RKO (cell line): ENCODE results near the gene HP1BP3.

Source experiments
- DNase-seq: peaks from one replicate; pipeline ENCODE4 v3.0.0-alpha.2; 2016; ENCODE audit warnings: low spot score

Gene HP1BP3

DNA sequence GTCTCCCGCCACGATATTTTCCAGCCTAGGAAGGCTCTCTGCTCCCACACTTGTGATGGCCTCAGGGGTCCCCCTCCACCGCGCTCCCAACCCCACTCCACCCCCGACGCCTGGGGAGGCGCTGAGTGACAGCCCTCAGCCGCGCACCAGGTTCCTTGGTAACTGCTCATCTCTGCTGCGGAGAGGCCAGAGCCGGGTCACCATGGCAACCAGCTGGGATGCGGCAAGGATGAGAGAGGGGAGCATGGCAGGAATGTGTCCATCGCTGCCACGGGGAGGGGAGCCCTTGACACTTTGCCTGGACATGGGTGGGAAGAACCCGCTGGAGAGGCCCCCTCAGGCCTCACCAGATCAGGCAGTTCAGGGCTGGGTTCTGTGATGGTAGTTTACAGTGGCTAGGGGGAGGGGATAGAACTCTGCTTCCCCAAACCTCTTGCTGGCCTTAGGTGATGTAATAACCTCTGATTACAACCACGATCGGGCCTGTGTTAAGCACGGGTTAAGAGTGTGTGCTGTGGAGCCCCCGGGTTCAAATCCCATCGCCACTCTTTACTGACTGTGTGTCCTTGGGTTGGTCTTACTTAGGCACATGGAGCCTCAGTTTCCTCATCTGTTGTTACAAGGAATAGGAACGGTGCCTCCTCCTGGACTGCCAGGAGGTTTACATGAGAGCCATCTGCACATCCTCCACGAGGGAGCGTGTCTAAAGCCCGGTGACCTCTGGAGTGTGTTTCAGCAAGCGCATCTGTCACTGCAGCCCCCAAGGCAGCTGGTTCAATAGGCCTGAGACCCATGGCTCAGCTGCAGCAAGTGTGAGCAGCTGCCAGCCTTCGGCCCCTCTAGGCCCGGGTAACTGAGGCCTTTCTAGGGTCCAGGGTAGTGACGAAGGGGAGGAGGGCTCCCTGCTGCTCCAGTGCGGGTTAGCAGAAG is 75.6 kb downstream of the HP1BP3 start:
- DNase-seq, result no peak

DNA sequence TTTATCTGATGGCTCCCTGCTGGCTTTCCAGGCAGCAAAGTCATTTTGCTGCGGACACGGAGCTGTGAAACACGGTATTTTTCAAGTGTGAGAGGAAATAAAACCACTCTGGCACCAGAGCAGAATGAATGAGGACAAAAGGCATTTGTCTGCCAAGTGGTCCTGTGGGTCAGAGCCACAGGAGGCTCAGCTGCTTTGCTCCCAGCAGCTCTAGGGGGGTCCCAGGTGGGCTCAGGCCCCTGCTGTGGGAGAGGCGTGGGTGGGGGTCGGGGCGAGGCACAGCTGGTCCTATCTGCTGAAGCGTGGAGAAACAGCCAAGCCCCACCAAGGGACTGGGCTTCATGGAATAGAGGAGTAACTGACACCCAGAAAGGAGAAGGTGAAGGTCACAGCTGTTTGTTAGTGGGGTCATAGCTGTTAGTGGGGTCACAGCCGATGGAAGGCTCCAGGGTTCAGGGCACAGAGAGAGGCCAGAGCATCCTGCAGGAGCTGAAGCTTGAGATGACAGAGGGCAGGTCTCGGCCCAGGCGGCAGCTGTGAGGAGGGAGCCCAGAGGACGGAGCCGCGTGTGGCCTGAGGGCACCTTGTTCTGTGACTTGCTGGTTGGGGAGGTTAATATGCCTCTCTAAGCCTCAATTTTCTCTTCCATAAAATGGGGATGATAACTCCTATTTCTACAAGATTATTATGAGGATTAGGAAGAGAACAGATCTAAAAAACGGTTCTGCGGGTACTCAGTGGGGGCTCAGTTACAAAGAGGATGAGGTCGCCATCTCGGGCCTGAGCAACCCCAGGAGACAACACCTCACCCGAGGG is 76.4 kb downstream of the HP1BP3 start:
- DNase-seq, result no peak

- DNase-seq, result no peak
Observed at GRCh38 chr1:20709868-20710267, 77.2 kb downstream of the HP1BP3 start.

GRCh38 chr1:20708891-20709290 is 78.2 kb downstream of the HP1BP3 start:
- no peak for DNase-seq

GRCh38 chr1:20708057-20708456 is 79.0 kb downstream of the HP1BP3 start:
- no peak for DNase-seq

- no peak for DNase-seq
Observed at GRCh38 chr1:20706841-20707240, 80.3 kb downstream of the HP1BP3 start.

- no peak for DNase-seq
Observed at GRCh38 chr1:20705203-20705755, 81.8 kb downstream of the HP1BP3 start.

DNA sequence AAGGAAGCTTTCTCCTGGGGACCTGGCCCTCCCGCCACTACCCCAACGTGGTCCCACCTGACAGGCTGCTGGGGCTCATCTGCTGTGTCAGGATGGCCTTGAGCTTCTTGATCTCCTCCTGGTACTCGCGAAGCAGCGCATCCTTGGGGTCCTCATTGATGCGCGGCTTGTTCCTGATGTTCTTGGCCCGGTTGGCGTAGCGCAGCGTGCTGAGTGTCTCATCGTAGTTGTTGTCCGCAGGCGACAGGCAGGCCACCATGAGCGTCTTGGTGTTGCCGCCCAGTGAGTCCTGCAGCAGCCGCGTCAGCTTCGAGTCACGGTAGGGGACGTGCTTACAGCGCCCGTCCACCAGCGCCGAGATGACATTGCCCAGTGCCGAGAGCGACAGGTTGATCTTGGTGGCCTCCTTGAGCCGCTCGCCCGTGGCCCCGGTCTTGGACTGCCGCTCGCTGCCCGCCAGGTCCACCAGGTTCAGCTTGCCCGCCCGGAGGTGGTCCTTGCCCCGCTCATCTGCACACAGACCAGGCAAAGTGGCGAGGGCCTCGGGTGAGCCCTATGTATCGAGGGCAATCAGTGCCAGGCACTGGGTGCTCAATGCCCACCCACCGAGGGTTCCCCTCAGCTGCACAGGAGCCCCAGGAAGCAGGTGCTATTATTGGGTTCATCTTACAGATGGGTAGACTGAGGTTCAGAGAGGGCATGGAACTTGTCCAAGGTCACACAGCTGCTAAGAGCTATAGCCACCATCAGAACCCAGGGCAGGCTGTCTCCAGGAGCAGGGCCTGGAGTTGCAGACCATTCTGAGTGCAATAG is 82.5 kb downstream of the HP1BP3 start:
- no peak for DNase-seq

GRCh38 chr1:20703124-20703756 is 83.9 kb downstream of the HP1BP3 start:
- no peak for DNase-seq

DNA sequence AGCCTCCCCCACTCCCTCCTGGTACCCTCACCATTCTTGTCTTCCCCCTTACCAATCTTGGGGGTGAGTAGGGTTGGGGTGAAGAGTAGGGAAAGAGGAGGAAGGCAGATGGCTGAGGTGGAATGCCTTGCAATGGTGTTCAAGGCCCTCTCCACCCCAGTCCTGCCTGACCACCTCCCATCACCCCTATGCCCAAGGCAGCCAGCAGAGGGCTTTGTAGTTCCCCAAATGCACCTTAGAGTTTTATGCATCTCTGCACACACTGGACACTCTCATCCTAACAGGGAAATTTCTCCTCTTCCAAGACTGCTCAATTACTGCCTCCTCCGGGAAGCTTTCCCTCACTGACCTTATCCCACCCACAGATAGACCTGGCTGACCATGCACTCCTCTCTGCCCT is 84.7 kb downstream of the HP1BP3 start:
- no peak for DNase-seq

GRCh38 chr1:20701847-20702246 is 85.3 kb downstream of the HP1BP3 start:
- DNase-seq, result no peak

DNA sequence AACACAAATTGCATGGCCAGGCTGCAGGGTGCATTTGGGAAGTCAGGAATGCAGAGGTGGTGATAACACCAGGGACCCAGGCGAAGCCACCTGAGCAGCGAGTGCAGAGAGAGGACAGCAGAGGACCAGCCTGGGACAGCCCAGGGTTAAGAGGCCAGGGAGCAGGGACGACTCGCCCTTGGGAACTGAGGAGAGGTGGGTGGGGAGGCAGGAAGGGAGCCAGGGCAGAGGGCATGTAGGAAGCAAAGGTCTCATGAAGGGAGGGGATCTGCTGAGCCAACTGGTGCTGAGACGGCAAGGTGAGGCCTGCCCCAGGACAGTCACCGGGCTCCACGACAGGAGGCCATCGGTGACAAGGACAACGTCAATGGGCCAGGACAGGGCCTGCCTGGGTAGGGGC is 85.7 kb downstream of the HP1BP3 start:
- no peak for DNase-seq

DNA sequence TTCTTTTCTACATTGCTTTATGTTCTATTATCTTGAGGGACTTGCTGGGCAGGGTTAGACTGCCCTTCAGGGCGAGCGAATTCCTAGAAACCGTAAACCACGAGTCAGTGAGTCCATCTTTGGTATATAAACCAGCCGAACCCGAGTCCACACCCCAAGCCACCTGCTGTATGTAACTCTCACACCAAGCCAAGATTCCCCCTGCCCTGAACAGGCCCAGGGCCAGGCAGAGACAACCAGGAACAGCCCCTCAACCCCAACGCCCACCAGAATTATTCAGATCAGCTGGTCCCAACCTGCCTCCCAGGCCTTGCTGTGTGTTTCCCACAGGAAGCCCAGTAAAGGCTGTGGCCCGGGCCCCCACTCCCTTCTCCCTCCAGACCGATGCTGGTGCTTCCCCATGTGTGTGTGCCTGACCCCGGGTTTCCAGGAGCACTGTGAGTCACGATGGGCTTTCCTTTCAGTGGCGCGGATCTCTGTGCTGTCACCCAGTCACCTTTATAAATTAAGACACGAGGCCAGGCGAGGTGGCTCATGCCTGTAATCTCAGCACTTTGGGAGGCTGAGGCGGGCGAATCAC is 86.4 kb downstream of the HP1BP3 start:
- DNase-seq, result no peak

GRCh38 chr1:20699558-20699957 is 87.5 kb downstream of the HP1BP3 start:
- DNase-seq, result no peak

GRCh38 chr1:20698195-20698910 is 88.8 kb downstream of the HP1BP3 start:
- peak; percentile 20 for DNase-seq

DNA sequence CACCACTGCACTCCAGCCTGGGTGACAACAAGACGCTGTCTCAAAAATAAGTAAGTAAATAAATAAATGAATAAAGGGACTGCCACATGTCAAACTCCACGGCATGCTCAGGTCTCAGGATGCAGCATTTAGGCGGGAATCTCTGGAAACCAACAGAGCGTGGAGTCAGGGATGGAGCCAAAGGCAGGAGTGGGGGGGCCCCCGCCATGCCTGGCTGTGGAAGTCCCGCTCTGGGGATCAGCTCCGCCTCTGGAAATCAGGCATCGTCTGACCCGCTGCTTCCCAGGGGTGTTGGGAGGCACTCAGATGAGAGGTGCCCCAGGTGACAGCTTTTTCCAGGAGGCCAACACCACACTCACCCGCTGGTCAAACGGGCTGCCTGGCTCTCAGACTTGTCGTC is 89.5 kb downstream of the HP1BP3 start:
- DNase-seq, result no peak

- peak; percentile 93 for DNase-seq
Observed at GRCh38 chr1:20696397-20697333, 90.4 kb downstream of the HP1BP3 start.

DNA sequence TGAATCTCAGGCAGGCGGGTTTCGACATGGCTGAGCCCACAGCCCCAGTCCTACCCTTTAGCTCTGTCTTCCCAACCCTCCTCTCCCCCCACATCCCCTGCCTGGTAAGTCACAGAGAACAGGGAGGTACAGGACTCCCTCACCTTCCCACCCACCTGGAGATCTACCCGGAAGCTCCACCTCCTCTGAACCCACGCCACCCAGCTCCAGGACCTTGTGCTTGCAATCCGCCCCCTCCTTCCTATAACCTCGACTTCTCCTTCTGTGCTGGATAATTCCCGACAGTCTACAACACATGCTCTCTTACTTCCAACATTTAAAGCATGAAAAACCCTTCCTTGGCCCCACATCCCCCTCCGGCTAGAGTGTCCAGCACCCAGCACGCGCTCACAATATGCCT is 91.6 kb downstream of the HP1BP3 start:
- DNase-seq, result no peak

DNA sequence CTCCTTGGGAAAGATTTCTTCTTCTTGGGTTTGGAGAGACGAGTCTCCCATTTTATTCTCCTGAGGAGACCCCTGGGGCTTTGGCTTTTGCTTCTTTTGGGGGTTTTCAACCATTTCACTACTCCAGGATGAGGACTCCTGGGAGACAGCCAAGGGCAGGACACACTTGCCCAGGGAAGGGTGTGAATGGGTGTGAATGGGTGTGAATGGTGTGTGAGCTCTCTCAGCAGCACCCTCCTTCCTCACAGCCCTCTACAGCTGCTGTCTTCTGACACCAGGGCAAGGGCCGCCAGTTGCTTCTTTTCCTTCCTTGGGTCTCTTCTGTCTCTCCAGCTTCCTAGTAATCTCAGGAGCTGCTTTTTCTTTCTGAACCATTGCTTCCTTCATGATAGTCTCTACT is 93.5 kb downstream of the HP1BP3 start:
- no peak for DNase-seq
